ENCODE data around the gene ITIH2.
"Not testable (repeated sequence)": the region's sequence is repeated elsewhere in the genome, so short reads cannot be mapped to it uniquely, and the experiment has no call there.

Gene ITIH2

GRCh38 chr10:7752251-7752650 lies 49.1 kb downstream of the ITIH2 start:
- no peak for DNase-seq

- no peak for DNase-seq
These were observed 52.0 kb downstream of the ITIH2 start for GRCh38 chr10:7755103-7755502.

- peak; percentile 39 for DNase-seq
These were observed 53.4 kb downstream of the ITIH2 start for GRCh38 chr10:7756360-7756992.

- no peak for DNase-seq
These were observed 60.8 kb downstream of the ITIH2 start for GRCh38 chr10:7763929-7764328.

GRCh38 chr10:7766241-7766640 lies 63.1 kb downstream of the ITIH2 start:
- no peak for DNase-seq

- DNase-seq: no peak
These were observed 64.1 kb downstream of the ITIH2 start for GRCh38 chr10:7767209-7767608.

- DNase-seq: no peak
These were observed 65.3 kb downstream of the ITIH2 start for GRCh38 chr10:7768417-7768816.

- DNase-seq: no peak
These were observed 71.0 kb downstream of the ITIH2 start for GRCh38 chr10:7773845-7774801.

- no peak for DNase-seq
These were observed 73.7 kb downstream of the ITIH2 start for GRCh38 chr10:7776777-7777176.

GRCh38 chr10:7782194-7782593 lies 79.1 kb downstream of the ITIH2 start:
- DNase-seq: not testable (repeated sequence)

GRCh38 chr10:7786430-7786829 lies 83.3 kb downstream of the ITIH2 start:
- DNase-seq: no peak

GRCh38 chr10:7787150-7787856 lies 84.2 kb downstream of the ITIH2 start:
- DNase-seq: no peak

- peak; percentile 98 for DNase-seq
These were observed 84.9 kb downstream of the ITIH2 start, which contains the start of the genes ATP5F1C and KIN for GRCh38 chr10:7787857-7788638. Gene ATP5F1C (plus strand): TSS chr10:7788177. CDS start chr10:7788208, 31 bp downstream. Gene KIN (minus strand): TSS chr10:7787993. CDS start chr10:7787933, 60 bp downstream.

- no peak for DNase-seq
These were observed 85.6 kb downstream of the ITIH2 start for GRCh38 chr10:7788639-7789286.

- no peak for DNase-seq
These were observed 86.3 kb downstream of the ITIH2 start for GRCh38 chr10:7789390-7789789.

GRCh38 chr10:7792541-7792940 lies 89.4 kb downstream of the ITIH2 start:
- no peak for DNase-seq

- DNase-seq: no peak
These were observed 91.3 kb downstream of the ITIH2 start for GRCh38 chr10:7794251-7795026.

GRCh38 chr10:7795605-7796004 lies 92.5 kb downstream of the ITIH2 start:
- no peak for DNase-seq

GRCh38 chr10:7797582-7797981 lies 94.5 kb downstream of the ITIH2 start:
- peak; percentile 49 for DNase-seq

All from activated CD4-positive, alpha-beta T cell treated with anti-CD3 and anti-CD28 coated beads, Interleukin-10, Interleukin-2, amounts not matched to agents 100 ng/mL and 50 ng/mL, durations not matched to agents 16 hours and 8 hours (primary cell).